HepG2 (cell line): ENCODE measurements around the gene DISP2. TPM values are rescaled to one million over a fixed set of nuclear protein-coding genes. Genes with fewer than 3 reads are reported as not detected.
A peak's percentile ranks its signal among the peaks of the same experiment; 100 is the strongest.

Source experiments
- ATAC-seq: fragments of 200-7000 bp; cut with Tn5 transposase; 3 replicates; pipeline ENCODE4 v1.9.1; 2020; ENCODE audit warnings: mild to moderate bottlenecking, moderate library complexity
- BruUV-seq: library from RNA; stranded (reverse); fragments of 400-500 nt; replicated peaks from 2 replicates; lab custom pipeline; 2021; lab: Mats Ljungman, UMichigan
- CTCF ChIA-PET: fragments of 300-600 bp; formaldehyde crosslinking; extraction: SDS; loops from one replicate; lab custom pipeline; 2021; ENCODE audit warnings: low total read pairs, inconsistent platforms, low intra/inter-chr PET ratio; lab: Yijun Ruan, JAX
- POLR2A ChIA-PET: fragments of 350-600 bp; sonication (Branson Sonifier 250); formaldehyde crosslinking; loops from one replicate; lab custom pipeline; 2020; ENCODE audit warnings: antibody characterized with exemption, inconsistent platforms; lab: Yijun Ruan, JAX
- DNase-seq: peaks from one replicate; pipeline ENCODE4 v3.0.0-alpha.2; 2015; ENCODE audit warnings: low spot score
- FAIRE-seq: peaks from 3 replicates; lab custom pipeline; 2011; peaks lifted over from hg19 to GRCh38; lab: Jason Lieb, UNC
- H2AFZ ChIP-seq: one replicate; pipeline ENCODE4 v1.6.1; 2011; ENCODE audit warnings: low read length, inconsistent platforms
- H3K27ac ChIP-seq: fragments of 300-600 bp; 3 replicates; pipeline ENCODE4 v1.8.0; 2011; ENCODE audit warnings: mixed run types, mild to moderate bottlenecking, mixed read lengths, low read length, inconsistent platforms; ENCODE audit not compliant: insufficient read depth; ENCODE audit errors: extremely low read length
- H3K27me3 ChIP-seq, 2 experiments: fragments of 200-600 bp in 1 of 2; 2 replicates in 1 of 2; 3 replicates in 1 of 2; pipeline versions ENCODE4 v1.6.0 to v1.8.0; 2011; ENCODE audit warnings: low read length in 2 of 2, mild to moderate bottlenecking in 2 of 2, moderate library complexity in 2 of 2, inconsistent platforms in 1 of 2; ENCODE audit not compliant: insufficient read depth in 2 of 2, control insufficient read depth in 1 of 2
- H3K36me3 ChIP-seq, 2 experiments: fragments of 200-600 bp in 1 of 2; replicated peaks in 1 of 2; 2 replicates in 1 of 2; 3 replicates in 1 of 2; pipeline versions ENCODE4 v1.5.1 to v1.8.0; 2011; ENCODE audit warnings: low read length in 2 of 2, inconsistent platforms in 1 of 2; ENCODE audit not compliant: insufficient read depth in 2 of 2, control insufficient read depth in 1 of 2
- H3K4me1 ChIP-seq: 2 replicates; pipeline ENCODE4 v1.5.1; 2012; ENCODE audit warnings: low read length, inconsistent platforms; ENCODE audit not compliant: insufficient read depth
- H3K4me2 ChIP-seq: 2 replicates; pipeline ENCODE4 v1.6.0; 2011; ENCODE audit warnings: low read depth, low read length, inconsistent platforms
- H3K4me3 ChIP-seq, 3 experiments: fragments of 200-600 bp in 1 of 3; sonication (generic), shearing (Covaris generic) in 1 of 3; replicated peaks in 1 of 3; 2 replicates each; pipeline ENCODE4 v1.5.1; 2011 to 2016; ENCODE audit warnings: low read length in 3 of 3, inconsistent platforms in 2 of 3, low read depth in 2 of 3, mild to moderate bottlenecking in 2 of 3, control low read depth in 1 of 3, mixed read lengths in 1 of 3; ENCODE audit not compliant: insufficient read depth in 1 of 3
- H3K79me2 ChIP-seq: one replicate; pipeline ENCODE4 v1.6.1; 2011; ENCODE audit warnings: low read length, inconsistent platforms; ENCODE audit not compliant: insufficient read depth
- H3K9ac ChIP-seq: 2 replicates; pipeline ENCODE4 v1.6.0; 2011; ENCODE audit warnings: mild to moderate bottlenecking, low read depth, low read length, inconsistent platforms; ENCODE audit not compliant: insufficient read depth
- H3K9me3 ChIP-seq: 2 replicates; pipeline ENCODE4 v1.5.1; 2012; ENCODE audit warnings: mild to moderate bottlenecking, low read length
- H4K20me1 ChIP-seq: 2 replicates; pipeline ENCODE4 v1.6.0; 2011; ENCODE audit warnings: inconsistent platforms, mild to moderate bottlenecking, low read length, moderate library complexity; ENCODE audit not compliant: insufficient read depth
- CREB1 ChIP-seq, 2 experiments: fragments of 450-650 bp in 1 of 2; IDR thresholded peaks; 2 replicates each; pipeline ENCODE4 v1.6.1; 2016 to 2017; ENCODE audit warnings: control low read depth in 1 of 2, mild to moderate bottlenecking in 1 of 2, missing compliant biosample characterization in 1 of 2, missing genetic modification characterization in 1 of 2
- GPN1 ChIP-seq: sonication (generic); formaldehyde crosslinking; IDR thresholded peaks from 2 replicates; pipeline ENCODE4 v1.5.1; 2020; ENCODE audit warnings: missing genetic modification reagents, borderline replicate concordance
- RAD21 ChIP-seq: fragments of 450-650 bp; formaldehyde crosslinking; IDR thresholded peaks from 2 replicates; pipeline ENCODE4 v1.5.0; 2020; ENCODE audit warnings: mild to moderate bottlenecking
- RBM22 ChIP-seq: fragments of 200-400 bp; formaldehyde crosslinking; optimal IDR thresholded peaks from 2 replicates; pipeline ENCODE3; 2017; ENCODE audit warnings: mild to moderate bottlenecking, low read length, moderate library complexity
- SMAD9 ChIP-seq: sonication (generic); formaldehyde crosslinking; IDR thresholded peaks from 2 replicates; pipeline ENCODE4 v1.5.1; 2020; ENCODE audit warnings: mild to moderate bottlenecking, missing genetic modification reagents
- SP5 ChIP-seq: IDR thresholded peaks from 2 replicates; pipeline ENCODE4 v1.6.1; 2016; ENCODE audit warnings: low read depth, borderline replicate concordance
- ZBTB43 ChIP-seq: sonication (generic); formaldehyde crosslinking; conservative IDR thresholded peaks from 2 replicates; pipeline ENCODE4 v1.4.0; 2020; ENCODE audit warnings: missing genetic modification reagents
- ZUFSP ChIP-seq: sonication (generic); formaldehyde crosslinking; IDR thresholded peaks from 2 replicates; pipeline ENCODE4 v1.9.0; 2021; ENCODE audit warnings: missing genetic modification reagents, mild to moderate bottlenecking, borderline replicate concordance
- WGBS: methylation state at CpG from one replicate; pipeline ENCODE4 v1.1.6; 2017; ENCODE audit warnings: low lambda C conversion rate; 5-methylcytosine and 5-hydroxymethylcytosine counted together
- in situ Hi-C: cut with HindIII; loops from 2 replicates; pipeline ENCODE4 v1.10.0; 2017; ENCODE audit warnings: low pct_unique_long_range_greater_than_20kb; ENCODE audit not compliant: extremely low pct_ligation_motif_present
- intact Hi-C: fragments of 100-400 bp; cut with micrococcal nuclease; formaldehyde crosslinking; loops from one replicate; pipeline ENCODE4 v1.10.0; 2022; ENCODE audit not compliant: unreplicated experiment
- polyA plus RNA-seq, 8 experiments: library from polyadenylated mRNA; depleted of rRNA in 3 of 8; stranded (reverse) in 7 of 8; unstranded in 1 of 8; fragments of >200 nt; fragmentation: Illumina TruSeq in 4 of 8; extraction: Trizol in 4 of 8; gene quantifications; 2 replicates each; pipeline versions ENCODE4 v1.2.1 to v1.2.3, GENCODE V29; 2011 to 2016; ENCODE audit warnings: low read depth in 4 of 8, missing spikeins in 1 of 8, mixed read lengths in 1 of 8; ENCODE audit not compliant: insufficient read depth in 1 of 8
- total RNA-seq, 5 experiments: library from RNA; depleted of rRNA; stranded (reverse); fragments of >200 nt; fragmentation: Illumina TruSeq; extraction: Trizol; gene quantifications; 2 replicates each; pipeline ENCODE4 v1.2.3, GENCODE V29; 2016; ENCODE audit warnings: low read depth in 1 of 5

Gene DISP2
- total and polyA plus RNA-seq, 2 of the 13 experiments (the other 11 are each of a cell fraction or from before 2014, with no cell fraction given) = 0.09 to 0.32 TPM

GRCh38 chr15:40420793-40421192, 62.8 kb downstream of the DISP2 start:
- no peak overlapping the region for H3K27ac ChIP-seq
- CTCF ChIA-PET = interaction anchor here (1.7 to 3.9 kb wide), 4 partner anchors 52 to 100 kb away, joined by 6 to 32 read pairs (median 12); partner anchors contain the start of gene INAFM2
- TSS peak; percentile 43 for BruUV-seq
- H3K4me2 ChIP-seq = no peak overlapping the region
- 86% methylated on average over 3 of the region's 3 CpGs for whole genome bisulfite sequencing
- peaks cover 2 to 17% of the 10 kb centered on the region in 2 experiments; a peak in 4 of 5 replicates for H3K36me3 ChIP-seq
- FAIRE-seq = no peak
- no peaks in the 10 kb centered on the region; the same call in 1 of the 2 replicates for H4K20me1 ChIP-seq
- in situ Hi-C loops = loop anchor here (5.0 kb wide), 1 partner anchor 73 kb away; no protein-coding TSS in a partner anchor
- no peaks in the 10 kb centered on the region for H3K9me3 ChIP-seq
- no peak overlapping the region for H3K9ac ChIP-seq
- H3K4me1 ChIP-seq = peaks cover 10% of the 10 kb centered on the region
- H3K27me3 ChIP-seq = no peaks in the 10 kb centered on the region; a peak in 1 of 5 replicates
- ATAC-seq = no peak; the same call in 2 of the 3 replicates
- no peaks in the 10 kb centered on the region for H3K79me2 ChIP-seq
- no peak overlapping the region for H3K4me3 ChIP-seq
- H2AFZ ChIP-seq = no peak overlapping the region
- no peak for TF ChIP-seq RAD21
- TF ChIP-seq RBM22 = peak; percentile 48
- POLR2A ChIA-PET = interaction anchor here (1.3 to 1.8 kb wide), 2 partner anchors 15 to 52 kb away, joined by 4 to 5 read pairs; partner anchors contain the start of gene IVD
- intact Hi-C loops = loop anchor here (2.0 to 5.0 kb wide), 2 partner anchors 80 to 98 kb away; partner anchors contain the start of genes CCDC9B and INAFM2
- no peak for DNase-seq

GRCh38 chr15:40421246-40422157, 63.5 kb downstream of the DISP2 start:
- peak overlapping the region in 1 of 3 experiments; percentile 40; a peak in 1 of 6 replicates for H3K4me3 ChIP-seq
- DNase-seq (peak; percentile 37), FAIRE-seq (peak; percentile 28), ATAC-seq (peak; percentile 93)
- 81% methylated on average over 6 of the region's 31 CpGs for WGBS
- H3K4me1 ChIP-seq = peaks cover 10% of the 10 kb centered on the region
- in situ Hi-C loops = loop anchor here (5.0 kb wide), 1 partner anchor 74 kb away; no protein-coding TSS in a partner anchor
- no peak overlapping the region for H3K9ac ChIP-seq
- no peaks in the 10 kb centered on the region for H3K9me3 ChIP-seq
- CTCF ChIA-PET = interaction anchor here (1.0 to 3.9 kb wide), 7 partner anchors 53 to 142 kb away, joined by 3 to 32 read pairs (median 11); partner anchors contain the start of gene INAFM2
- no TSS peak for BruUV-seq
- H3K27me3 ChIP-seq = no peaks in the 10 kb centered on the region; a peak in 1 of 5 replicates
- no peak overlapping the region for H2AFZ ChIP-seq
- POLR2A ChIA-PET = interaction anchor here (1.0 to 1.8 kb wide), 4 partner anchors 16 to 83 kb away, joined by 3 to 6 read pairs (median 4); partner anchors contain the start of gene IVD
- H3K27ac ChIP-seq = no peak overlapping the region
- intact Hi-C loops = loop anchor here (1.0 to 5.0 kb wide), 4 partner anchors 53 to 99 kb away; partner anchors contain the start of genes CCDC9B and INAFM2
- H3K4me2 ChIP-seq = peak overlapping the region; percentile 41
- H3K36me3 ChIP-seq = peaks cover 2 to 12% of the 10 kb centered on the region in 2 experiments; a peak in 2 of 5 replicates
- H4K20me1 ChIP-seq = no peaks in the 10 kb centered on the region; the same call in 1 of the 2 replicates
- H3K79me2 ChIP-seq = no peaks in the 10 kb centered on the region
- no peak for TF ChIP-seq ZUFSP (CRISPR knock-in tag)
- no peak for TF ChIP-seq SMAD9 (CRISPR knock-in tag)
- TF ChIP-seq CREB1 (IDR thresholded peaks at IDR 0.05) = no peak
- TF ChIP-seq CREB1 (CRISPR knock-in tag; IDR thresholded peaks at IDR 0.05) = no peak
- no peak for TF ChIP-seq GPN1 (CRISPR knock-in tag)
- TF ChIP-seq SP5 (CRISPR knock-in tag) = no peak
- TF ChIP-seq ZBTB43 (CRISPR knock-in tag) = no peak
